Right atrium auricular region (tissue), 2 donors: ENCODE results near the gene DYRK1B. TPM values are rescaled to one million over a fixed set of nuclear protein-coding genes. Genes with fewer than 3 reads are reported as not detected.

Source experiments
- DNase-seq: peaks from one replicate; pipeline ENCODE4 v3.0.0-alpha.2; 2019; ENCODE audit warnings: low spot score
- H3K27ac ChIP-seq, 2 donors: fragments of 200-600 bp; sonication (generic); 1 replicate in 1 of 2; 2 replicates in 1 of 2; pipeline ENCODE4 v1.5.1; 2016 to 2019
- H3K27me3 ChIP-seq, 2 donors: fragments of 200-600 bp; sonication (generic); one replicate each; pipeline versions ENCODE4 v1.5.1 to v1.6.0; 2017 to 2019
- H3K36me3 ChIP-seq: fragments of 200-600 bp; sonication (generic); one replicate; pipeline ENCODE4 v1.5.1; 2016
- H3K4me1 ChIP-seq, 2 donors: fragments of 200-600 bp; sonication (generic); one replicate each; pipeline versions ENCODE4 v1.5.1 to v1.6.0; 2017 to 2019
- H3K4me3 ChIP-seq, 2 donors: fragments of 200-600 bp; sonication (generic); 1 replicate in 1 of 2; 2 replicates in 1 of 2; pipeline ENCODE4 v1.5.1; 2017 to 2019; ENCODE audit warnings: mild to moderate bottlenecking in 1 of 2, moderate library complexity in 1 of 2
- H3K9me3 ChIP-seq, 2 donors: fragments of 200-600 bp; sonication (generic); one replicate each; pipeline ENCODE4 v1.5.1; 2019
- CTCF ChIP-seq, 2 donors: fragments of 200-600 bp; sonication (generic); IDR thresholded peaks; one replicate each; pipeline ENCODE4 v1.5.1; 2019; ENCODE audit warnings: antibody characterized with exemption in 2 of 2
- total RNA-seq, 2 donors: library from RNA; depleted of rRNA; stranded (reverse); fragments of >200 nt; gene quantifications; one replicate each; pipeline ENCODE4 v1.1.0, GENCODE V29; 2016

The DYRK1B gene
- total RNA-seq, 2 donors from 2014 or later = 11.1 to 14.5 TPM

- no peak for DNase-seq
- no peak for TF ChIP-seq CTCF (IDR thresholded peaks at IDR 0.05)
- Histone ChIP-seq H3K27ac (no peak overlapping the region), H3K9me3 (no peaks in the 10 kb centered on the region), H3K4me3 (no peak overlapping the region), H3K36me3 (peaks cover 50% of the 10 kb centered on the region), H3K4me1 (peaks cover 0 to 16% of the 10 kb centered on the region in 2 donors), H3K27me3 (no peaks in the 10 kb centered on the region)
Measured at GRCh38 chr19:39826311-39826945, 7.5 kb downstream of the DYRK1B start.

GRCh38 chr19:39825531-39826076 is 8.4 kb downstream of the DYRK1B start:
- H3K27me3 ChIP-seq = no peaks in the 10 kb centered on the region
- peaks cover 50% of the 10 kb centered on the region for H3K36me3 ChIP-seq
- no peak for DNase-seq
- no peak overlapping the region for H3K4me3 ChIP-seq
- H3K9me3 ChIP-seq = no peaks in the 10 kb centered on the region
- H3K27ac ChIP-seq = no peak overlapping the region
- peaks cover 0 to 16% of the 10 kb centered on the region in 2 donors for H3K4me1 ChIP-seq
- TF ChIP-seq CTCF (IDR thresholded peaks at IDR 0.05) = no peak

- peak overlapping the region in 1 of 2 donors; percentile 89 for H3K4me3 ChIP-seq
- no peaks in the 10 kb centered on the region for H3K9me3 ChIP-seq
- H3K27me3 ChIP-seq = no peaks in the 10 kb centered on the region
- DNase-seq = no peak
- no peak for TF ChIP-seq CTCF (IDR thresholded peaks at IDR 0.05)
- H3K4me1 ChIP-seq = peaks cover 0 to 16% of the 10 kb centered on the region in 2 donors
- peak overlapping the region; percentile 35 to 78 for H3K27ac ChIP-seq
- H3K36me3 ChIP-seq = peaks cover 45% of the 10 kb centered on the region
Measured at GRCh38 chr19:39825093-39825463, 8.9 kb downstream of the DYRK1B start.

GRCh38 chr19:39824143-39825092 is 9.5 kb downstream of the DYRK1B start:
- H3K4me3 ChIP-seq = peak overlapping the region; percentile 69 to 89
- no peaks in the 10 kb centered on the region for H3K9me3 ChIP-seq
- H3K27ac ChIP-seq = peak overlapping the region; percentile 75 to 78
- H3K36me3 ChIP-seq = peaks cover 39% of the 10 kb centered on the region
- TF ChIP-seq CTCF (IDR thresholded peaks at IDR 0.05) = peak in 1 of 2 donors; percentile 31
- H3K4me1 ChIP-seq = peaks cover 0 to 16% of the 10 kb centered on the region in 2 donors
- DNase-seq = peak; percentile 94
- no peaks in the 10 kb centered on the region for H3K27me3 ChIP-seq

- peaks cover 33% of the 10 kb centered on the region for H3K36me3 ChIP-seq
- no peaks in the 10 kb centered on the region for H3K27me3 ChIP-seq
- H3K4me1 ChIP-seq = peaks cover 0 to 16% of the 10 kb centered on the region in 2 donors
- no peaks in the 10 kb centered on the region for H3K9me3 ChIP-seq
- peak overlapping the region; percentile 75 to 78 for H3K27ac ChIP-seq
- TF ChIP-seq CTCF (IDR thresholded peaks at IDR 0.05) = no peak
- H3K4me3 ChIP-seq = peak overlapping the region; percentile 69 to 89
- DNase-seq = no peak
Measured at GRCh38 chr19:39823686-39824085, 10.3 kb downstream of the DYRK1B start.
